Left lung (tissue), 10 donors: ENCODE data around the gene STARD8. TPM values are rescaled to one million over a fixed set of nuclear protein-coding genes. Genes with fewer than 3 reads are reported as not detected.
A peak's percentile ranks its signal among the peaks of the same experiment; 100 is the strongest.

Experiments
- ATAC-seq: fragments of 200-7000 bp; cut with Tn5 transposase; one replicate; pipeline ENCODE4 v1.9.1; 2020; ENCODE audit warnings: moderate library complexity
- DNase-seq, 4 donors: peaks; one replicate each; pipeline ENCODE4 v3.0.0-alpha.2; 2013 to 2020
- H3K27ac ChIP-seq, 2 donors: fragments of 200-600 bp; sonication (generic) in 1 of 2; one replicate each; pipeline versions ENCODE4 v1.5.0 to v1.8.0; 2020 to 2021
- H3K27me3 ChIP-seq, 2 donors: fragments of 200-600 bp; sonication (generic) in 1 of 2; one replicate each; pipeline versions ENCODE4 v1.5.0 to v1.8.0; 2020 to 2021
- H3K36me3 ChIP-seq, 2 donors: fragments of 200-600 bp; sonication (generic) in 1 of 2; one replicate each; pipeline versions ENCODE4 v1.5.0 to v1.8.0; 2020 to 2021
- H3K4me1 ChIP-seq, 2 donors: fragments of 200-600 bp; one replicate each; pipeline ENCODE4 v1.8.0; 2021
- H3K4me3 ChIP-seq, 2 donors: fragments of 200-600 bp; sonication (generic) in 1 of 2; one replicate each; pipeline versions ENCODE4 v1.5.0 to v1.8.0; 2020 to 2021; ENCODE audit warnings: mild to moderate bottlenecking in 1 of 2
- H3K9me3 ChIP-seq, 2 donors: fragments of 200-600 bp; sonication (generic) in 1 of 2; one replicate each; pipeline versions ENCODE4 v1.5.0 to v1.8.0; 2020 to 2021
- CTCF ChIP-seq, 2 donors: fragments of 200-600 bp; sonication (generic) in 1 of 2; IDR thresholded peaks; one replicate each; pipeline versions ENCODE4 v1.5.0 to v1.8.0; 2021; ENCODE audit warnings: antibody characterized with exemption in 2 of 2
- intact Hi-C, 2 donors: fragments of 100-400 bp; cut with DNase I; formaldehyde crosslinking; loops; one replicate each; pipeline versions ENCODE4 v1.11.2 to v1.14.2; 2022
- polyA plus RNA-seq, 6 donors: library from polyadenylated mRNA; unstranded; fragments of 120-200 nt; gene quantifications; one replicate each; pipeline ENCODE4 v1.2.1, GENCODE V29; 2013; ENCODE audit not compliant: insufficient read length in 6 of 6
- total RNA-seq, 2 donors: library from RNA; stranded (reverse); fragmentation: NEBNext Ultra II Directional; extraction: Animal tissue kit (Norgen Biotek cat#: 25700); gene quantifications; one replicate each; pipeline ENCODE4 v1.2.1, GENCODE V29; 2021
- donor health status: DM: no; HTN: yes; CAD: no.
- donor health status: DM: no; HTN: no; CAD: no.

STARD8 gene
- total and polyA plus RNA-seq, 8 donors: 11.9 to 19.8 (median 15.0) TPM

GRCh38 chrX:68758671-68759070, 111.2 kb downstream of the STARD8 start:
- Histone ChIP-seq H3K36me3 (no peaks in the 10 kb centered on the region), H3K27ac (no peak overlapping the region), H3K4me3 (no peak overlapping the region), H3K27me3 (no peaks in the 10 kb centered on the region), H3K4me1 (no peaks in the 10 kb centered on the region), H3K9me3 (no peaks in the 10 kb centered on the region)
- no peak for ATAC-seq
- no peak for TF ChIP-seq CTCF (IDR thresholded peaks at IDR 0.05)
- no peak for DNase-seq
- intact Hi-C loops: no loop called here

GRCh38 chrX:68761086-68761485, 113.6 kb downstream of the STARD8 start:
- Histone ChIP-seq H3K4me1 (no peaks in the 10 kb centered on the region), H3K9me3 (no peaks in the 10 kb centered on the region), H3K27ac (no peak overlapping the region), H3K36me3 (no peaks in the 10 kb centered on the region), H3K27me3 (no peaks in the 10 kb centered on the region), H3K4me3 (no peak overlapping the region)
- ATAC-seq: no peak
- no peak for TF ChIP-seq CTCF (IDR thresholded peaks at IDR 0.05)
- intact Hi-C loops: no loop called here
- DNase-seq: no peak

GRCh38 chrX:68762766-68763165, 115.3 kb downstream of the STARD8 start:
- Histone ChIP-seq H3K36me3 (no peaks in the 10 kb centered on the region), H3K4me1 (no peaks in the 10 kb centered on the region), H3K27ac (no peak overlapping the region), H3K9me3 (no peaks in the 10 kb centered on the region), H3K4me3 (no peak overlapping the region), H3K27me3 (no peaks in the 10 kb centered on the region)
- intact Hi-C loops: no loop called here
- DNase-seq (peak in 2 of 4 donors; percentile 19 to 42), ATAC-seq (peak; percentile 31)
- TF ChIP-seq CTCF (IDR thresholded peaks at IDR 0.05): no peak

GRCh38 chrX:68763481-68763880, 116.0 kb downstream of the STARD8 start:
- no peak for ATAC-seq
- DNase-seq: no peak
- no peak overlapping the region for H3K4me3 ChIP-seq
- no peaks in the 10 kb centered on the region for H3K27me3 ChIP-seq
- intact Hi-C loops: no loop called here
- no peak overlapping the region for H3K27ac ChIP-seq
- H3K36me3 ChIP-seq: no peaks in the 10 kb centered on the region
- H3K9me3 ChIP-seq: no peaks in the 10 kb centered on the region
- H3K4me1 ChIP-seq: no peaks in the 10 kb centered on the region
- no peak for TF ChIP-seq CTCF (IDR thresholded peaks at IDR 0.05)

Other genes with a start within 250 kb of the STARD8 start
- gene OPHN1, start 214.2 kb upstream of the STARD8 start, total RNA-seq: 10 to 100 TPM in 1 of 2 donors, 1 to 10 TPM in 1; 6.8 to 12.8 TPM
- gene OPHN1, start 214.2 kb upstream of the STARD8 start, polyA plus RNA-seq: 10 to 100 TPM; 10.5 to 13.5 (median 11.3) TPM
- gene YIPF6, start 148.6 kb upstream of the STARD8 start, total RNA-seq: 10 to 100 TPM; 50.0 to 54.5 TPM
- gene YIPF6, start 148.6 kb upstream of the STARD8 start, polyA plus RNA-seq: 10 to 100 TPM; 38.3 to 49.2 (median 44.0) TPM
- 10 to 100 TPM; 34.8 to 44.3 TPM for gene EFNB1, start 181.4 kb downstream of the STARD8 start, total RNA-seq
- 10 to 100 TPM; 50.0 to 69.9 (median 63.1) TPM for gene EFNB1, start 181.4 kb downstream of the STARD8 start, polyA plus RNA-seq